Neural progenitor cell (in vitro differentiated cells): ENCODE data around the gene ZFAND3. TPM values are rescaled to one million over a fixed set of nuclear protein-coding genes. Genes with fewer than 3 reads are reported as not detected.

Source experiments
- DNase-seq: peaks from one replicate; pipeline ENCODE4 v3.0.0-alpha.2; 2016; ENCODE audit warnings: low spot score
- H2AFZ ChIP-seq: fragments of 200-600 bp; sonication (generic); replicated peaks from 2 replicates; pipeline ENCODE4 v1.6.1; 2016; ENCODE audit warnings: antibody characterized with exemption
- H3F3A ChIP-seq: fragments of 200-600 bp; sonication (generic); 2 replicates; pipeline ENCODE4 v1.6.1; 2016; ENCODE audit warnings: antibody characterized with exemption, low read depth
- H3K27ac ChIP-seq: fragments of 200-600 bp; sonication (generic); 2 replicates; pipeline ENCODE4 v1.5.1; 2016; ENCODE audit warnings: mild to moderate bottlenecking
- H3K27me3 ChIP-seq: fragments of 200-600 bp; sonication (generic); 2 replicates; pipeline ENCODE4 v1.6.1; 2016; ENCODE audit warnings: mild to moderate bottlenecking, moderate library complexity
- H3K36me3 ChIP-seq: fragments of 200-600 bp; sonication (generic); 2 replicates; pipeline ENCODE4 v1.5.1; 2016
- H3K4me1 ChIP-seq: fragments of 200-600 bp; sonication (generic); 2 replicates; pipeline ENCODE4 v1.6.1; 2016; ENCODE audit warnings: mixed run types
- H3K4me2 ChIP-seq: fragments of 200-600 bp; sonication (generic); 2 replicates; pipeline ENCODE4 v1.6.1; 2016
- H3K4me3 ChIP-seq: fragments of 200-600 bp; sonication (generic); 2 replicates; pipeline ENCODE4 v1.5.1; 2016
- H3K79me2 ChIP-seq: fragments of 200-600 bp; sonication (generic); 2 replicates; pipeline ENCODE4 v1.6.1; 2016; ENCODE audit warnings: low read depth
- H3K9ac ChIP-seq: fragments of 200-600 bp; sonication (generic); 2 replicates; pipeline ENCODE4 v1.6.1; 2016
- H3K9me3 ChIP-seq: fragments of 200-600 bp; sonication (generic); 2 replicates; pipeline ENCODE4 v1.5.1; 2016; ENCODE audit warnings: low read depth
- H4K20me1 ChIP-seq: fragments of 200-600 bp; sonication (generic); 2 replicates; pipeline ENCODE4 v1.6.1; 2016; ENCODE audit warnings: low read depth
- H3K27ac Mint-ChIP-seq: 3 replicates; pipeline ENCODE4 v1.8.0; 2021; ENCODE audit warnings: mixed read lengths
- H3K27me3 Mint-ChIP-seq: 2 replicates; pipeline ENCODE4 v1.8.0; 2022; ENCODE audit warnings: low read depth, mild to moderate bottlenecking, inconsistent platforms, moderate library complexity, mixed read lengths; ENCODE audit not compliant: insufficient read depth
- H3K36me3 Mint-ChIP-seq: 3 replicates; pipeline ENCODE4 v1.8.0; 2021; ENCODE audit warnings: mixed read lengths
- H3K4me1 Mint-ChIP-seq: 3 replicates; pipeline ENCODE4 v1.8.0; 2021; ENCODE audit warnings: mixed read lengths
- H3K4me3 Mint-ChIP-seq: 3 replicates; pipeline ENCODE4 v1.8.0; 2021; ENCODE audit warnings: mild to moderate bottlenecking, moderate library complexity, mixed read lengths
- H3K9me3 Mint-ChIP-seq: 3 replicates; pipeline ENCODE4 v1.8.0; 2020; ENCODE audit warnings: mixed read lengths
- CTCF ChIP-seq: fragments of 200-600 bp; sonication (generic); IDR thresholded peaks from 2 replicates; pipeline ENCODE4 v1.5.1; 2017; ENCODE audit warnings: antibody characterized with exemption, mild to moderate bottlenecking
- EZH2 ChIP-seq: fragments of 200-600 bp; sonication (generic); IDR thresholded peaks from 2 replicates; pipeline ENCODE4 v1.6.1; 2017; ENCODE audit warnings: antibody characterized with exemption, mild to moderate bottlenecking, moderate library complexity
- EZH2phosphoT487 ChIP-seq: fragments of 200-600 bp; sonication (generic); IDR thresholded peaks from 2 replicates; pipeline ENCODE4 v1.6.1; 2017; ENCODE audit warnings: antibody characterized with exemption
- total RNA-seq: library from RNA; depleted of rRNA; stranded (reverse); fragments of >200 nt; gene quantifications from 2 replicates; pipeline ENCODE4 v1.2.3, GENCODE V29; 2015; ENCODE audit warnings: low replicate concordance

The ZFAND3 gene
- total RNA-seq, 1 donor from 2014 or later, result 24.3 TPM

- H3K27me3 Mint-ChIP-seq, result peaks cover 9% of the 10 kb centered on the region
- Histone ChIP-seq H4K20me1 (no peaks in the 10 kb centered on the region), H3K9ac (no peak overlapping the region), H3K4me3 (no peak overlapping the region), H3K4me1 (peaks cover 42% of the 10 kb centered on the region), H3K36me3 (no peaks in the 10 kb centered on the region), H2AFZ (no peak overlapping the region), H3K27ac (no peak overlapping the region), H3K27me3 (peaks cover 23% of the 10 kb centered on the region), H3K9me3 (no peaks in the 10 kb centered on the region), H3K79me2 (no peaks in the 10 kb centered on the region), H3F3A (peaks cover 39% of the 10 kb centered on the region), H3K4me2 (no peak overlapping the region)
- DNase-seq, result no peak
- H3K4me1 Mint-ChIP-seq, result peaks cover 77% of the 10 kb centered on the region
- TF ChIP-seq EZH2, result no peak
- TF ChIP-seq CTCF, result no peak
- no peak for TF ChIP-seq EZH2phosphoT487
- no peak overlapping the region for H3K27ac Mint-ChIP-seq
- H3K4me3 Mint-ChIP-seq, result no peak overlapping the region
- no peaks in the 10 kb centered on the region for H3K36me3 Mint-ChIP-seq
- no peaks in the 10 kb centered on the region for H3K9me3 Mint-ChIP-seq
Observed at GRCh38 chr6:37781788-37782187, 37.7 kb upstream of the ZFAND3 start.

GRCh38 chr6:37783025-37783855 is 36.3 kb upstream of the ZFAND3 start:
- H3K4me2 ChIP-seq, result peak overlapping the region; percentile 75
- peak overlapping the region; percentile 92 for H3K27ac Mint-ChIP-seq

GRCh38 chr6:37783856-37784584 is 35.5 kb upstream of the ZFAND3 start:
- Mint-ChIP-seq H3K36me3 (no peaks in the 10 kb centered on the region), H3K9me3 (no peaks in the 10 kb centered on the region), H3K27me3 (peaks cover 9% of the 10 kb centered on the region), H3K4me3 (peak overlapping the region; percentile 81), H3K27ac (peak overlapping the region; percentile 91), H3K4me1 (peaks cover 64% of the 10 kb centered on the region)
- peaks cover 34% of the 10 kb centered on the region for H3K4me1 ChIP-seq
- H3K4me3 ChIP-seq, result peak overlapping the region; percentile 35
- H3K9ac ChIP-seq, result no peak overlapping the region
- TF ChIP-seq EZH2, result peak; percentile 32
- no peak for TF ChIP-seq EZH2phosphoT487
- no peaks in the 10 kb centered on the region for H3K36me3 ChIP-seq
- H3K4me2 ChIP-seq, result peak overlapping the region; percentile 75
- no peaks in the 10 kb centered on the region for H3K9me3 ChIP-seq
- DNase-seq, result peak; percentile 48
- H2AFZ ChIP-seq, result peak overlapping the region; percentile 98
- H3K27ac ChIP-seq, result no peak overlapping the region
- H4K20me1 ChIP-seq, result no peaks in the 10 kb centered on the region
- H3K79me2 ChIP-seq, result no peaks in the 10 kb centered on the region
- peaks cover 39% of the 10 kb centered on the region for H3F3A ChIP-seq
- H3K27me3 ChIP-seq, result peaks cover 7% of the 10 kb centered on the region

More at GRCh38 chr6:37783025-37783855, 36.3 kb upstream of the ZFAND3 start:
- Mint-ChIP-seq H3K36me3 (no peaks in the 10 kb centered on the region), H3K9me3 (no peaks in the 10 kb centered on the region), H3K4me1 (peaks cover 70% of the 10 kb centered on the region), H3K27me3 (peaks cover 9% of the 10 kb centered on the region), H3K4me3 (peak overlapping the region; percentile 81)
- Histone ChIP-seq H3K4me1 (peaks cover 34% of the 10 kb centered on the region), H3K9me3 (no peaks in the 10 kb centered on the region), H3K9ac (no peak overlapping the region), H3K4me3 (peak overlapping the region; percentile 35), H4K20me1 (no peaks in the 10 kb centered on the region), H2AFZ (peak overlapping the region; percentile 98), H3K27ac (no peak overlapping the region), H3F3A (peaks cover 39% of the 10 kb centered on the region), H3K27me3 (peaks cover 10% of the 10 kb centered on the region), H3K36me3 (no peaks in the 10 kb centered on the region), H3K79me2 (no peaks in the 10 kb centered on the region)
- DNase-seq, result peak; percentile 42
- TF ChIP-seq CTCF, result no peak
- no peak for TF ChIP-seq EZH2
- TF ChIP-seq EZH2phosphoT487, result no peak
